ENCODE data around the gene TTF2.

The TTF2 gene

DNA sequence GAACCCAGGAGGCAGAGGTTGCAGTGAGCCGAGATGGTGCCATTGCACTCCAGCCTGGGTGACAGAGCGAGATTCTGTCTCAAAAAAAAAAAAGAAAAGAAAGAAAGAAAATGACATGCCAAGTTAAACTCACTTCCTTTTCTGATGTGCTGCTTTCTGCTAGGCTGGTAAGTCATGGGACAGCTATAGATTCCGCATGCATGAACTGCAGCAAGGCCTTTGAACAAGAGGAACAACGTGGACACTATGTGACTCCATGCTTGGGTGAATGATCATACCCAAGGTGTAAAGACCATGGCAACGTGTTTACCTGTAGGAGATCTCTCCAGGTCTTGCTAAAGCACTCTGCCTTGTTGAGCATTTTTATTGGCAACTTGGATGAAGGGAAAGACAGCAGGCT lies 10.3 kb upstream of the TTF2 start:
- Histone ChIP-seq H3F3A (ENCODE audit: insufficient read depth) (no peaks in the 10 kb centered on the region), H3K27me3 (ENCODE audit: low read length) (no peaks in the 10 kb centered on the region), H2AFZ (ENCODE audit: low read depth, low read length, severe bottlenecking) (no peak overlapping the region), H3K36me3 (ENCODE audit: low read length) (peaks cover under 1% of the 10 kb centered on the region; the same call in 1 of the 2 replicates), H3K27ac (ENCODE audit: low read depth, low read length) (no peak overlapping the region), H3K4me3 (ENCODE audit: insufficient read depth, low read length, poor library complexity, severe bottlenecking) (no peak overlapping the region), H3K79me2 (ENCODE audit: insufficient read depth, low read length) (no peaks in the 10 kb centered on the region), H3K9me3 (ENCODE audit: insufficient read depth, low read length) (no peaks in the 10 kb centered on the region), H3K9ac (ENCODE audit: low read length) (no peak overlapping the region), H4K20me1 (ENCODE audit: low read depth, low read length) (no peaks in the 10 kb centered on the region), H3K4me2 (ENCODE audit: low read depth, low read length, poor library complexity, severe bottlenecking) (no peak overlapping the region), H3K9me2 (replicated peaks; ENCODE audit: insufficient read depth, low read length) (no peaks in the 10 kb centered on the region)
- no peak for TF ChIP-seq EZH2phosphoT487 (conservative IDR thresholded peaks at IDR 0.05; ENCODE audit: low read length)
- TF ChIP-seq, protein P1, sequence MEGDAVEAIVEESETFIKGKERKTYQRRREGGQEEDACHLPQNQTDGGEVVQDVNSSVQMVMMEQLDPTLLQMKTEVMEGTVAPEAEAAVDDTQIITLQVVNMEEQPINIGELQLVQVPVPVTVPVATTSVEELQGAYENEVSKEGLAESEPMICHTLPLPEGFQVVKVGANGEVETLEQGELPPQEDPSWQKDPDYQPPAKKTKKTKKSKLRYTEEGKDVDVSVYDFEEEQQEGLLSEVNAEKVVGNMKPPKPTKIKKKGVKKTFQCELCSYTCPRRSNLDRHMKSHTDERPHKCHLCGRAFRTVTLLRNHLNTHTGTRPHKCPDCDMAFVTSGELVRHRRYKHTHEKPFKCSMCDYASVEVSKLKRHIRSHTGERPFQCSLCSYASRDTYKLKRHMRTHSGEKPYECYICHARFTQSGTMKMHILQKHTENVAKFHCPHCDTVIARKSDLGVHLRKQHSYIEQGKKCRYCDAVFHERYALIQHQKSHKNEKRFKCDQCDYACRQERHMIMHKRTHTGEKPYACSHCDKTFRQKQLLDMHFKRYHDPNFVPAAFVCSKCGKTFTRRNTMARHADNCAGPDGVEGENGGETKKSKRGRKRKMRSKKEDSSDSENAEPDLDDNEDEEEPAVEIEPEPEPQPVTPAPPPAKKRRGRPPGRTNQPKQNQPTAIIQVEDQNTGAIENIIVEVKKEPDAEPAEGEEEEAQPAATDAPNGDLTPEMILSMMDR (IDR thresholded peaks at IDR 0.05; ENCODE audit: insufficient read depth, low read length, poor library complexity, severe bottlenecking): no peak

DNA sequence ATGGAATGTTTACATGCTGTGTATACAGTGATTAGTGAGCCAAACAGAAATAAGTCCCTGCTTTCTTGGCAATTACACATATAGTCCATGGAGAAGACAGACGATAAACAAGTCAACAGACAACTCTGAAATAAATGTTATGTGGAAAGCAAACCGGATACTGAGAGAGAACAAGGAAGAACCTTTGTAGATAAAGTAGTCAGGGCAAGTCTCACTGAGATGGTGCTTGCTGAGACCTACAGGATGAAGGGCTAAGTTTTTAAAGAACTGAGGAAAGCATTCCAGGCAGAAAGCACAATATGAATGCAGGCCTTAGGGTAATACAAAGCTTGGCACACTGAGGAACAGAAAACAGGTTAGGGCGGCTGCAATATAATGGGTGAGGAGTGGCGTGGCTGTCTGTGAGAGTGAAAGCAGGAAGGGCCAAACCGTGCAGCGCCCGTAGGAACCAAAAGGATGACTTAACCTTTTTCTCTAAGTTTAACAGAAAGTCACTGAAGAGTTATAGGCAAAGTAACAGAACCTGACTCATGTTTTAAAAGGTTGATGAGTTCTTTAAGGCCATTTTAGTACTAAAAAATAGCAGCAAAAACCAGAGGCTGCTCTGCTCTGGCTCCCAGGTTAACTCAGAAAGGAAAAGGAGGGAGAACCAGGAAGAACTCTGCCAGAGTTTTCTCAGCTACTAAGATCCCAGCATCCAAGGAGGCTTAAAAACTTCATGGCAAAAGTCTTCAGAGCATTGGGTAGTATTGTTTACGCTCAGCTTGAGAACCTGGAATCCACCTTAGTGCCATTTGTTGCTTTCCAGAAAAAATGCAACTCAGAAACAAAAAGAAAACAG lies 8.7 kb upstream of the TTF2 start:
- Histone ChIP-seq H3K79me2 (ENCODE audit: insufficient read depth, low read length) (no peaks in the 10 kb centered on the region), H3F3A (ENCODE audit: insufficient read depth) (no peaks in the 10 kb centered on the region), H3K27ac (ENCODE audit: low read depth, low read length) (no peak overlapping the region; the same call in 1 of the 2 replicates), H3K36me3 (ENCODE audit: low read length) (no peaks in the 10 kb centered on the region), H3K27me3 (ENCODE audit: low read length) (no peaks in the 10 kb centered on the region), H4K20me1 (ENCODE audit: low read depth, low read length) (no peaks in the 10 kb centered on the region), H3K9ac (ENCODE audit: low read length) (peak overlapping the region; percentile 28), H2AFZ (ENCODE audit: low read depth, low read length, severe bottlenecking) (peak overlapping the region; percentile 7), H3K4me3 (ENCODE audit: insufficient read depth, low read length, poor library complexity, severe bottlenecking) (no peak overlapping the region), H3K9me2 (replicated peaks; ENCODE audit: insufficient read depth, low read length) (no peaks in the 10 kb centered on the region), H3K4me2 (ENCODE audit: low read depth, low read length, poor library complexity, severe bottlenecking) (peak overlapping the region; percentile 39), H3K9me3 (ENCODE audit: insufficient read depth, low read length) (no peaks in the 10 kb centered on the region)
- TF ChIP-seq, protein P1 (IDR thresholded peaks at IDR 0.05; ENCODE audit: insufficient read depth, low read length, poor library complexity, severe bottlenecking): no peak
- no peak for TF ChIP-seq EZH2phosphoT487 (conservative IDR thresholded peaks at IDR 0.05; ENCODE audit: low read length)

DNA sequence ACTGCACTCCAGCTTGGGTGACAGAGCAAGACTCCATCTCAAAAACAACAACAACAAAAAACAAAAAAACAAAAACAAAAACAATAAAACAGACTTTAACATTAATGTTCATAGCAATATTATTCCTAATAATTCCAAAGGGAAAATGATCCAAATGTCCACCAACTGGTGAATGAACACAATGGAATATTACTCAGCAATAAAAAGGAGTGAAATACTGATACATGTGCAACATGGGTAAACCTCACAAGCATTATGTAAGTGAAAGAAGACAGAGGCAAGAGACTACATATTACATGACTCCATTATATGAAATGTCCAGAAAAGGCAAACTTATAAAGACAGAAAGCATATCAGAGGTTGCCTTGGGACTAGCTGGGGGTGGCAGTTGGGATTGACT lies 6.1 kb upstream of the TTF2 start:
- Histone ChIP-seq H3K79me2 (ENCODE audit: insufficient read depth, low read length) (peaks cover 18% of the 10 kb centered on the region), H3K4me2 (ENCODE audit: low read depth, low read length, poor library complexity, severe bottlenecking) (no peak overlapping the region), H3F3A (ENCODE audit: insufficient read depth) (peaks cover 8% of the 10 kb centered on the region), H3K9ac (ENCODE audit: low read length) (no peak overlapping the region), H3K27me3 (ENCODE audit: low read length) (no peaks in the 10 kb centered on the region), H3K36me3 (ENCODE audit: low read length) (no peaks in the 10 kb centered on the region), H2AFZ (ENCODE audit: low read depth, low read length, severe bottlenecking) (no peak overlapping the region), H3K4me3 (ENCODE audit: insufficient read depth, low read length, poor library complexity, severe bottlenecking) (no peak overlapping the region), H3K9me3 (ENCODE audit: insufficient read depth, low read length) (no peaks in the 10 kb centered on the region), H3K27ac (ENCODE audit: low read depth, low read length) (no peak overlapping the region), H4K20me1 (ENCODE audit: low read depth, low read length) (no peaks in the 10 kb centered on the region), H3K9me2 (replicated peaks; ENCODE audit: insufficient read depth, low read length) (no peaks in the 10 kb centered on the region)
- TF ChIP-seq, protein P1 (IDR thresholded peaks at IDR 0.05; ENCODE audit: insufficient read depth, low read length, poor library complexity, severe bottlenecking): no peak
- no peak for TF ChIP-seq EZH2phosphoT487 (conservative IDR thresholded peaks at IDR 0.05; ENCODE audit: low read length)
